GM18499 (cell line): ENCODE results near the gene MANSC1.
"Not testable (repeated sequence)": the region's sequence is repeated elsewhere in the genome, so short reads cannot be mapped to it uniquely, and the experiment has no call there.

ENCODE experiments used
- ATAC-seq: cut with Tn5 transposase; IDR thresholded peaks from one replicate; pipeline ENCODE4 v1.9.1; 2021; ENCODE audit warnings: moderate number of reproducible peaks; ENCODE audit not compliant: insufficient read depth, unreplicated experiment

MANSC1 gene

GRCh38 chr12:12365931-12366431 lies 15.9 kb upstream of the MANSC1 start:
- no peak for ATAC-seq

DNA sequence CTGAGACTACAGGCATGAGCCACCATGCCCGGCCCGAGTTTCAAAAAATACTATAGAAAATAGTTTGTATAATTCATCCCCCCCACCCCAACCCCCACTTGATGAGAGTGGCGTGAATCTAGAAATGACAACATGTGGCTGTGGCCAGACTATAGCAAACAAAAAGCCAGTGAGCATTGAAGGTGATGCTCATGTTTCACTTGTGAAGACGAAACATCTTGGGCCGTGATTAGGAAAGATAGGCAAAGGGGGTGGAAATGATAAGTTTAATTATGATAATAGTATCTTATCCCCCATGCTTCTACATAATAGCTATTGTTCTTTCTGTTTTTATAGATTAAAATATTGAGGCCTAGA lies 15.4 kb upstream of the MANSC1 start:
- no peak for ATAC-seq

GRCh38 chr12:12364787-12365445 lies 14.9 kb upstream of the MANSC1 start:
- ATAC-seq = no peak

GRCh38 chr12:12358528-12358927 lies 8.5 kb upstream of the MANSC1 start:
- ATAC-seq = no peak

- no peak for ATAC-seq
Measured at GRCh38 chr12:12357719-12358461, 7.8 kb upstream of the MANSC1 start.

DNA sequence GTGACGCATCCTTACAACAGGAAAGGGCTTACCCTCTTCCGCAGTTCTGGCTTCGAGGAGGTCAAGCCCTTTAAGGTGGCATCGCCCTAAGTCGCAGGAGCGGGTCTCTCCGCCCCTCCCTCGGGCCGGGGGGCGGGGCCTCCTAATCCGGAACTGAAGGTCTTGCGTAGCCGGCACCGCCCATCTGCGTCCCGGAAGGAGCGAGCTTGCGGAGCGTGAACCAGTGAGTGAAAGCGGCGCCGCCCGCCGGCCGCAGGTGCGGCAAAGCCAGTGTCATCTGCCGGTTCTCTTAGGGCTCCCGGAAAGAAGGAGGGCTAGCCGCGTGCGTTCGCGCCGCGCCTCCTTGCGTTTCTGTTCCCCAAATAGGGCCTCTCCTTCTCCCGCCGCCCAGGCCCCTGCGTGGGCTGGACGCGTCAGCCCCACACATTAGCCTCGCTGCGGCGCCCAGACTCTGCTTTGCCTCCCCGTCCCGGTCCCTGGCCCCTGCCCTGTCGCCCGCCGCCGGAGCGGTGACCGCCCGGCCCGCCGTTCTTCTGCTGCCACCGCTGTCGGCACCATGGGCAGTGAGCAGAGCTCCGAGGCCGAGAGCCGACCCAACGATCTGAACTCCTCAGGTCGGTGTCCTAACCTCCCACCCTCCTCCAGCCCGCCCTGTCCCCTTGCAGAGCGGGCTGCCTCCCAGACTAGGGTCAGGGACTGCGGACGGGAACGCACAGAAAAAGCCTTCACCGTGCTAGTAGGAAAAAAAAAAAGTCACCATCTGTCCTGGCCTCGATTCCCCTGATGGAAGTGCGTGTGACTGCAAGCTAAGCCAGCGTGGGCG lies 7.1 kb upstream of the MANSC1 start, which contains the start of gene BORCS5:
Gene BORCS5 (plus strand): TSS at position 183 of the 823 bp plus-strand sequence. CDS start 374 bp downstream, at position 557.
- peak; percentile 64 for ATAC-seq

- ATAC-seq = no peak
Measured at GRCh38 chr12:12356467-12356895, 6.4 kb upstream of the MANSC1 start.

- ATAC-seq = no peak
Measured at GRCh38 chr12:12353807-12354206, 3.8 kb upstream of the MANSC1 start.

GRCh38 chr12:12353276-12353675 lies 3.2 kb upstream of the MANSC1 start:
- ATAC-seq = no peak

DNA sequence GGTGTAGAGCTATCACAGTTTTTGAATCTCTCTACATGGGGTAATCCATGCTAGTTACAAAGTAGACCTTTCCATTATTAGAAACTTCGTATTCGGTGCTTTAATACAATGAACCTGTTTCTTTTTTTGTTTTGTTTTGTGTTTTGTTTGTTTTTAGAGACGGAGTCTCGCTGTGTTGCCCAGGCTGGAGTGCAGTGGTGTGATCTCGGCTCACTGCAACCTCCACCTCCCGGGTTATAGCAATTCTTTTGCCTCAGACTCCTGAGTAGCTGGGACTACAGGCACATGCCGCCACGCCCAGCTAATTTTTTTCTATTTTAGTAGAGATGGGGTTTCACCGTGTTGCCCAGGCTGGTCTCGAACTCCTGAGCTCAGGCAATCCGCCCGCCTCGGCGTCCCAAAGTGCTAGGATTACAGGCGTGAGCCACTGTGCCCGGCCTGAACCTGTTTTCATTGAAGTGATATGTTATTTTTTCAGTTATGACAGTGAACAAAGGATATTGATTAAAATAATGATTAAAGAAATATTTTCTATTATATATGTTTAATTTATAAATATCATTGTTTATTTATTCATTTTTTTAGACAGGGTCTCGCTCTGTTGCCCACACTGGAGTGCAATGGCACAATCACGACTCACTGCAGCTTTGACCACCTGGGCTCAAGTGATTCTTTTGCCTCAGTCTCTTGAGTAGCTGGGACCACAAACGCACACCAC lies 1.6 kb upstream of the MANSC1 start:
- ATAC-seq = not testable (repeated sequence)

GRCh38 chr12:12350868-12351463 lies 924 bp upstream of the MANSC1 start:
- no peak for ATAC-seq

DNA sequence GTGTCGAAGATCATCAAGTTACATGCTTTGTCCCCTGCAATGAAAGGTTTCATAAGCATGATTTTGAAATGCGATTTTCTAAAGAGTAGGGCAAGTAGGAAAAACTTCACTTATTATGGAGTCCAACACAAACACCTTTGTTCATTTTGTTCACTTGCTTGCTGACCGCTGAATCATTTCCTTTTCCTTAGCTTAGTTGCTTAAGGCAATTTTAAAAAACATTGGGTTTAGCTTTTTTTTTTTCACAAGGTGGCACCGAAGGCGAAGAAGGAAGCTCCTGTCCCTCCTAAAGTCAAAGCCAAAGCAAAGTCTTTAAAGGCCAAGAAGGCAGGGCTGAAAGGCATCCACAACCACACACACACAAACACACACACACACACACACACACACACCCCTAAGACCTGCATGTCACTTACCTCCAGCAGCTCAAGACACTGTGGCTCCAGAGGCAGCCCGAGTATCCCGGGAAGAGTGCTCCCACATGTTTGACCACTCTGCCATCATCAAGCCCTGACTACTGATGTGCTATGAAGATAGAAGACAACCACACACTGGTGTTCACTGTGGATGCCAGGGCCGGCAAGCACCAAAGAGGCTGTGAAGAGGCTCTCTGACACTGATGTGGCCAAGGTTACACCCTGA lies 11.4 kb downstream of the MANSC1 start:
- ATAC-seq = no peak

DNA sequence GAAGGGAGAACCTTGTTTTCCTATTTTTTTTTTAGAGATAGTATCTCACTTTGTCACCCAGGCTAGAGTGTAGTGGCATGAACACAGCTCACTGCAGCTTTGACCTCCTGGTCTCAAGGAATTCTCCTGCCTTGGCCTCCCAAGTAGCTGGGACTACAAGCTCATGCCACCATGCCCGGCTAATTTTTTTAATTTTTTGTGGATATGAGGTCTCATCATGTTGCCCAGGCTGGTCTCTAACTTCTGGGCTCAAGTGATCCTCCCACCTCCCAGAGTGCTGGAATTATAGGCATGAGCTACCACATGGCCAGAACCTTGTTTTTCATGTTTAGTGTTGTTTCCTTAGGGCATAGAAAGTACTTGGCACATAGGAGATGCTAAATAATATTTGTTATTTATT lies 13.5 kb downstream of the MANSC1 start:
- ATAC-seq = no peak

GRCh38 chr12:12336049-12336411 lies 14.0 kb downstream of the MANSC1 start:
- peak; percentile 60 for ATAC-seq

DNA sequence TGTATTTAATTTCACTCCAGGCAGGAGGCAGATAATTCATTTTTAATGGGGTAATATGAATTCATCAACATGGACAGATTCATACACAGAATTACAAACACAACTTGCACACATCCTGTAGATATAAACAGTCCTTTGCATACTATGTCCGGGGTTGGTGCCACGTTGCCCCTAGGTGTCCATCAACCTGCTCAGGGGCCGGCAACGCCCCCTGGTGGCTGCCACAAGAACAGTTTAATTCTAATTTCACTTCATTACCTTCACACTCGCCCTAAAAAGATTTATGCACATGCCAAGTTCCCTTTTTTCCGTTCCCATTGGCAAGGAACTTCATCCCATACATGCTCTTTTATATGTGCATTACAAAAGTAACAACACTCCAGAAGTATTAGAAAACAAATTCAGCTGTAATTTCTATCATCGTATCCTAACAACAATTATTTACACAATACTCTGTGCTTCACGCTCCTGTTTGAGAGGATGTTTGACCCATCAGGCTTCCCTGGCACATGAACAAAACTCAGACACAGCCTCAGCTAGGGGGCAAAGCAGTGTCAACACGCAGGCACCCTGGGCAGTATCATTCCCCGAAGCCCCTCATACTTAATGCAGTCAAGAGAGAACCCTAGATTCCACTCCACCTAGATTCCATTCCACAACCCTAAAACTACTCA lies 15.5 kb downstream of the MANSC1 start:
- ATAC-seq = no peak

DNA sequence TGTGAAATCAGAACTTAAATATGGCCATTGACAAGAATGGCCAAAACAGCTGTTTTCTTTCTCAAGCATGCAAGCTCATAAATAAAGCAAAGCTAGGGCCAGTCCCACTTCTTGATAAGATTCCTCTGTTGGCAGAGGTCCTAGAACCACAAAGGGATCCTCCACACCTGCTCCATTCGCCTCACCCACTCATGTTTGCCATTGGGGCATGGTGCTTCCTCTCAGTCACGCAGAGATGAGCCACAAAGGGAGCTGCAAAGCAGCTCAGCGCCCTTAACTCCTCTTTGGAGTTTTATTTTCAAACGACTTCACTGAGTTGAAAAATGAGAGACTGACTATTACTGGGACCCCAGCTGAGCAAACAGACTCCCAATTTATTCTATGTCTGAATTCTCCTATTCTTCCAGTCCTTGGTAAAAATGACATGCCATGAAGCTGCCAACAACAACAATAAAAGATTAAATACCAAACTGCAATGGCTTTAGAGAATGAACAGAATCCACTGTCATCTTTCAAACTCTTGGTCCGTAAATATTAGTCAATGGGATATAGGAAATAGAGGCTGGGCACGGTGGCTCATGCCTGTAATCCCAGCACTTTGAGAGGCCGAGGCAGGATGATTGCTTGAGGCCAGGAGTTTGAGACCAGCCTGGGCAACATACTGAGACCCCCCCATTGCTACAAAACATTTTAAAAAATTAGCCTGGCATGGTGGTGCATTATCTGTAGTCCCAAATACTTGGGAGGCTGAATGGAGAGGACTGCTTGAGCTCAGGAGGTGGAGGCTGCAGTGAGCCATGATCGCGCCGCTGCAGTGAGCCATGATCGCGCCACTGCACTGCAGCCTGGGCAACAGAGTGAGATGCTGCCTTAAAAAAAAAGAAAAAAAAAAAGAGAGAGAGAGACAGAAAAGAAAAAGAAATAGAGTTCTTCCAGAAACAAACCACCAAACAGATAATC lies 16.4 kb downstream of the MANSC1 start:
- no peak for ATAC-seq

GRCh38 chr12:12331896-12332295 lies 18.1 kb downstream of the MANSC1 start:
- no peak for ATAC-seq
